H7 (cell line): ENCODE measurements around the gene FBLN5. TPM values are rescaled to one million over a fixed set of nuclear protein-coding genes. Genes with fewer than 3 reads are reported as not detected.
A peak's percentile ranks its signal among the peaks of the same experiment; 100 is the strongest.

Experiments used
- DNase-seq: peaks from one replicate; pipeline ENCODE4 v3.0.0; 2012
- H3K27me3 ChIP-seq: 2 replicates; pipeline ENCODE4 v1.6.0; 2011; ENCODE audit warnings: mild to moderate bottlenecking, low read length; ENCODE audit not compliant: control insufficient read depth, insufficient read depth
- H3K36me3 ChIP-seq: replicated peaks from 2 replicates; pipeline ENCODE4 v1.5.1; 2011; ENCODE audit warnings: low read length; ENCODE audit not compliant: control insufficient read depth, insufficient read depth
- H3K4me3 ChIP-seq: 2 replicates; pipeline ENCODE4 v1.5.1; 2011; ENCODE audit warnings: low read depth, mild to moderate bottlenecking, control low read depth, low read length, moderate library complexity; ENCODE audit not compliant: insufficient read depth
- total RNA-seq: library from RNA; depleted of rRNA; stranded (reverse); fragments of >200 nt; shearing (Covaris generic); gene quantifications from 2 replicates; pipeline ENCODE4 v1.2.3, GENCODE V29; 2014

The FBLN5 gene
- total RNA-seq, 1 experiment from 2014 or later = 2.3 TPM

DNA sequence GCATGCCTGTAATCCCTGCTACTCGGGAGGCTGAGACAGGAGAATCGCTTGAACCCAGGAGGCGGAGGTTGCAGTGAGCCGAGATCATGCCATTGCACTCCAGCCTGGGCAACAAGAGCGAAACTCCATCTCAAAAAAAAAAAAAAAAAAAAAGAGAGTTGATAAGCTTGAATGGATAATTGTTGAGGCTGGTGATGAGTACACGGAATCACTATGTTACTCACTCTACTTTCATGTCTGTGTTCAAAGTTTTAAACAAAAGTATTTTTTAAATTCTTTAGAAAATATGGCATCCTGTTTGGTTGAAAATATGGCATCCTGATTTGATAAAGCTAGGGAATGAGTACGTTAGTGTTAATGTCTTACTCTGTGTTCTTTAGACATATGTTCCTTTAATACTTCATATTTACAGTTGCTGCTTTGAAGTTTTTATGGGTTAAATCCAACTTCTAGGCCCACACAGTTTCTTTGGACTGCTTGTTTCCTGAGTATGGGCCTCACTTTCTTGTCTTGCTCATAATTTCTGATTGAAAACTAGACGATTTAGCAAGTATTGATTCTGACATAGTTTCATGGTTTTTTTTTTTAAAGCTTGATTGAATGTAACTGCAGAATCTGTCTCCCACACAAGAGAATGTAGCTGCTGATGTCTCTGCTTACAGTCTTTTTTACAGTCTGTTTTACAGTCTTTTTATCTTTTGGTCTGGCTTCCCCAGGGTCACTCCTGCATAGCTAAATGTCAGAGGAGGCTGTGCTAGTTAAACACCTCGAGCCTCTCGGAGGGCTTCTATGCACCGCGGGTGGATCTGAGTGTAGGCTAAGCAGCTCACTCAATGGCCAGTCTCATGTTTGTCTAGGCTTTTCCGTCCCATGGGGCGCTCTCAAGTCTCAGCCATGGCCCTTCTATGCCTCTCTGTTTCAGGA lies 14.1 kb upstream of the FBLN5 start:
- H3K4me3 ChIP-seq = no peak overlapping the region
- H3K27me3 ChIP-seq = no peaks in the 10 kb centered on the region
- no peak for DNase-seq
- no peaks in the 10 kb centered on the region for H3K36me3 ChIP-seq

DNA sequence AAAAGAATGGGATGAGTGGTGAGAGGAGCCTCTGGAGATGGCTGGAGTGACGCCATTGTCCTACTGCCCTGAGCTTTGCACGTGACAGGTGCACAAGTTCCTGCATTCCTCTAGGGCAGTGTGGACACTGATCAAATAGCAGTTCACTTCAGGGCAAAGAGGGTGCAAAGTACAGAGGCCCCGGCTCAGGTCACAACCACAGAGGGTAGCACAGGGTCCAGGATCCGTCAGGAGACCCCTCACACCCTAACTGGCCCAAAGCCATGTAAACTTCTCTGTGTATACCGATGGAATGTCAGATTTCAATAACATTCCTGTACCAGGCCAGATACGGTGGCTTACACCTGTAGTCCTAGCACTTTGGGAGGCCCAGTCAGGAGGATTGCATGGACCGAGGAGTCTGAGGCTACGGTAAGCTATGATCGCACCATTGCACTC lies 10.4 kb upstream of the FBLN5 start:
- Histone ChIP-seq H3K4me3 (no peak overlapping the region), H3K36me3 (no peaks in the 10 kb centered on the region), H3K27me3 (no peaks in the 10 kb centered on the region)
- DNase-seq = no peak

DNA sequence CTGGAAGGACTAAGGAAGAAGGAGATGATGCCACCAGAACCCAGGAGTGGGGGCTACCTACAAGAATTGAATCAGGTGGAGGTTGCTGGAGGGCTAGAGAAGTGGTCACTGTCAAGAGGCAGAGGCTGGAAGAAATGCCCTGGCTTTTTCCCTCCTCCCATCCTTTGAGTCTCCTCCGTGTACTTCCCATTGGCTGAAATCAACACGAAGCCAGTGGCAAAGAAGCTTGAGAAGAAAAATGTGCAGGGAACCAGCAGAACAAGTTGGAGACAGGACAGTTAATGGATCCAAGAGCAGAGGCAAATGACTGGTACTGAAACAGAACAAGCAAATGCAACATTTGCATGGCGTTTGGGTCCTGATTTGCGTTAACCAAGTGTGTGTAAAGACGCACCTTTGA lies 9.1 kb upstream of the FBLN5 start:
- H3K36me3 ChIP-seq = no peaks in the 10 kb centered on the region
- H3K4me3 ChIP-seq = no peak overlapping the region
- DNase-seq = no peak
- no peaks in the 10 kb centered on the region for H3K27me3 ChIP-seq

DNA sequence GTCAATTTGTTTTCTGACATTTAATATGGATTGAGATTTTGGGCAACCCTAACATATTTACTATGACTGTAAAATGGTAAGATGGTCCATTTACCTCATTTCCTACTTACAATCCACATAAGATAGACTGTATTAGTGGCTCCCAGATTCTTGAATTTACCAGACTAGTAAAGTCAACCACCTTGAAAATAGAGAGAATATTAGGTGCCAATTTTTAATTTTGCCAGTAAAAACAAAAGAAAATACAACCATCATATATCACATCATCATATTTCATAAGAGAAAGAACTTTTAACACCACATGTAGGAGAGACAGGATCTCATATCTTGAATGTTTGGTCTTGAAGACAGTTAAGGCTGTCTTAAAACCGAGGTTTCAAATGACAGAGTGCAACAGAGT lies 7.7 kb upstream of the FBLN5 start:
- DNase-seq = no peak
- no peaks in the 10 kb centered on the region for H3K36me3 ChIP-seq
- no peak overlapping the region for H3K4me3 ChIP-seq
- H3K27me3 ChIP-seq = no peaks in the 10 kb centered on the region

DNA sequence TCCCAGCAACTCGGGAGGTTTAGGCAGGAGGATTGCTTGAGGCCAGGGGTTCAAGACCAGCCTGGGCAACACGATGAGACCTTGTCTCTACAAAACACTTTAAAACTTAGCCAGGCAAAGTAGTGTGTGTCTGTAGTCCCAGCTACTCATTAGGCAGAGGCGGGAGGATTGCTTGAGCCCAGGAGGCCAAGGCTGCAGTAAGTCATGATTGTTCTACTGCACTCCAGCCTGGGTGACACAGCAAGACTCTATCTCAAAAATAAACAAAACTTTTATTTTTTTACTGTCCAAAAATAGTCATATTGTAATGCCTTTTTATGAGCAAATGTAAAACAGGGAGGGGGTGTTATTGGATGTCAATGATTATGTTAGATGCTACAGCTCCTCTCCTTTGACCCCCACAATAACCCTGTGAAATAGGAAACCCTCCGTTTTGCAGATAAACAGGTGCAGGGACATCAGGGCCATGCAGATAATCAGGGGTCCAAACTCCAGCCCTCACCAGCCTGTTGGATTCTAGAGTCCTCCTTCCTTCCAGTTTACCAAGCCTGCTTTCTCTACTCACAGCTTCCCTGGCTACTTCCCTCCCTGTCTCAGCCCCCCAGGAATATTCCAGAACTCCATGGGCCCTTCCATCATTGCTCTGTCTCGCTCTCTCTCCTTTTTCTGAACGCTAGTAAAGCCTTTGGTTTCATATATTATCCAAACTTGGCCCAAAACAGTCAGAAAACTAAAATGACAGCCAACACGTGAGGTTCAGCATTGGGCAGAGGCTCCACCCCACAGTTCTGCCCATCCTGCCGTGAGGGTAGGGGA lies 5.9 kb upstream of the FBLN5 start:
- no peak for DNase-seq

DNA sequence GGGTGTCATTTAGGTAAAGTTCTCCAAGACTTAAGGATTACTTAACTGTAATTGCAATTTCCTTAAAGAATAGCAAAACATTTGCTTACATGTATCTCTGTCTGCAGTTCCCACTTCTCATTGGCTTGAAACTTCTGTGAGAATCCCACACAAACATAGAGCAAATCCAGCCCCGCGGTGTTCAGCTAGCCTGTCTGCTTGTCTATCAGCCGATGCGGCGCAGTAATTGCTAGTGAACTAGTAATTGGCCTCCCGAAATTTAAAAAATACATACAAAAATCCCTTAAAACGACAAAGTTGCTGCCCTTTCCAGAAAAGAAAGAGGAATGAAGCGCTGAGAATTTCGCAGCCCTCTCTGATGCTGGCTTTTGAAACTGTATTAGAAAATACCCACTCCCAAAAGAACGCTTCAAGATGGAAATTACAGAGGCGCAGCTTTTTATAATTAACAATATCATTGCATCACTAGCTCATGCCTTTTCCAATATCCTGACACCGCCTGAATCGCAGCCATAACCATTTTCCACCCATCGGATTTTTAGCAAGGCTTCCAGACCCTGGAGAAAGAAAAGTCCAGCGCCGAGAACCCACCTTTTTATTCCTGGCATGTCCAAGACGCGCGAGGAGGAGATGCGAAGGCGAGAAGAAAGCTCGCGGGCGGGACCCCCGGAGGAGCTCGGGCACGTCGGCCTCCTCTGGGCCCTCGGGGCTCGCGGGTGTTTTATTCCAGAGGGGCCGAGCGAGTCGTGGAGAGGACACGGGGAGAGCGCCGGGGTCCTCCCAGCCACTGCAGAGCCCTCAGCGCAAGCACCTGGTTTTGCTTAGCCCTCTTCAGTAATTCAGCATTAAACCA lies 646 bp downstream of the FBLN5 start:
- peaks cover 19% of the 10 kb centered on the region for H3K27me3 ChIP-seq
- DNase-seq = no peak
- no peaks in the 10 kb centered on the region for H3K36me3 ChIP-seq
- peak overlapping the region; percentile 44 for H3K4me3 ChIP-seq

More for the DNA sequence above, 5.9 kb upstream of the FBLN5 start:
- Histone ChIP-seq H3K27me3 (no peaks in the 10 kb centered on the region), H3K4me3 (no peak overlapping the region), H3K36me3 (no peaks in the 10 kb centered on the region)

DNA sequence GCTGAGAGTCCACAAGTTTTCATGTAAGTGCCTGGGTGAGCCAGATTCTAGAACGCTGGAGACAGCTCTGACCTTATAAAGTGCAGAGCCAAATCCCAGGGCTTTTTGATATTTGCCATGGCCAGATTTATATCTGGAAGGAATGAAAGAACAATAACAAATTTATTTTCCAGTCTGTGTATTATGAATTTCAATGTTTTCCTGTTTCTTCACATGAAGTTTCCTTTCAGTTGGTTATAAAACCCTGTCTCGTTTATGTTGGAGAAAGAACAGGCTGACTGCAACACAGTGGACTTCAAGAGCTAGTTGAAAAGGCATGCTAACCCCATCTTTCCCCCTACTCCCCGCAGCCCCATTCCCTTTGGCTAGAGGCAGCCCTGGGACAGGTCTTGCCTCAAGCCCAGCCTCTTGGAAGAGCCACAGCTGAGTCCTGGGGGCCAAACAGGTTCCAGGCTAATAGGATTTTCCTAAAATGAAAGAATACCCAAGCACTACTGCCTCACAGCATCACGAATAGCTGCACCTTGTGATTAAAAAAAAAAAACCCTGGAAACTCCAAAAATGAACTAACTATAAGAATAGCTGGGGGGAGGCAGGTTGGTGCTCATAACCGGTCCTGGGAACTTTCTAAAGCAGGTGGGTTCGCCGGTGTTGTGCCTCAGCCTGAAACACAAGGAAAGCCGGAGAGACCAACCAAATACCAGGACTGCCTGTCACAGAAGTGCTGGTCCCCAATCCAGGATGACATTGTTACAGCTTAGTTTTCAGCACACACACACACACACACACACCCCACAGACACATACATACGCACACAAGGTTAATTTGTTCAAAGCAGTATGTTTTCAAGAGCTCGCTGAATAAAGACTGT lies 1.5 kb downstream of the FBLN5 start:
- no peak for DNase-seq
- H3K36me3 ChIP-seq = no peaks in the 10 kb centered on the region
- H3K27me3 ChIP-seq = peaks cover 19% of the 10 kb centered on the region
- no peak overlapping the region for H3K4me3 ChIP-seq

DNA sequence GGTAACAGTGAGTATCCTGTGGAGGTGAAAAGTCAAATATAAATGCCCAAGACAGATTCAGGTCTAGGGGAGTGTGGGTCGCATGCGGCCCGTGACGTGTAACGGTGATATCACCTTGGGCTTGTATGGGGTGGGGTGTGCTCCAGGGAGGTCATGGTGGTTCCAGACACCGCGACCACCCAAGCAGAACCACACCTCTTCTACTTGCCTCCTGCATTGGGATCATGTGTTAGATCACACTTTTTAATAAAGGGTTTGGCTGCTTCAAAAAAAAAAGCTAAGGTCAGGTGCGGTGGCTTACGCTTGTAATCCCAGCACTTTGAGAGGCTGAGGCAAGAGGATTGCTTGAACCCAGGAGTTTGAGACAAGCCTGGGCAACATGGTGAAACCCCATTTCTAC lies 4.5 kb downstream of the FBLN5 start:
- H3K4me3 ChIP-seq = no peak overlapping the region
- H3K27me3 ChIP-seq = peaks cover 16% of the 10 kb centered on the region
- H3K36me3 ChIP-seq = no peaks in the 10 kb centered on the region
- DNase-seq = no peak

DNA sequence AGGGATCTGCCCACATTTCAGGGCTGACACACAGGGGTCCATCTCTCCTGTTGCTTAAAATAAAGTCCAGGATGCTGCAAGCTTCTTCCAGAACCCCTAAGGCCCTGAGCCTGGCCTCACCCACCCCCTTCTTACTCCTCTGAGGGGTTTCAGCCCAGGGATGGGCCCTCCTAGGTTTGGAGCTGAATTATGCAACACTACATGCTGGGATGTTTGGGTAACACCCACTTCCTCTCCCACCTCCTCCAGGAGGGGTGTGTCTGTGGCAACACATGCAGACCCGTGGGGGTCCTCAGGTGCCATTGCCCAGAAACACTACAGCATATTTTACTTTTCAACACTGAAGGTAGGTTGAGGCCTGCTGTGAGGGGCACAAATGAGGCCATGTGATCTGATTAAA lies 5.4 kb downstream of the FBLN5 start:
- DNase-seq = no peak
- no peaks in the 10 kb centered on the region for H3K36me3 ChIP-seq
- peaks cover 9% of the 10 kb centered on the region for H3K27me3 ChIP-seq
- H3K4me3 ChIP-seq = no peak overlapping the region

DNA sequence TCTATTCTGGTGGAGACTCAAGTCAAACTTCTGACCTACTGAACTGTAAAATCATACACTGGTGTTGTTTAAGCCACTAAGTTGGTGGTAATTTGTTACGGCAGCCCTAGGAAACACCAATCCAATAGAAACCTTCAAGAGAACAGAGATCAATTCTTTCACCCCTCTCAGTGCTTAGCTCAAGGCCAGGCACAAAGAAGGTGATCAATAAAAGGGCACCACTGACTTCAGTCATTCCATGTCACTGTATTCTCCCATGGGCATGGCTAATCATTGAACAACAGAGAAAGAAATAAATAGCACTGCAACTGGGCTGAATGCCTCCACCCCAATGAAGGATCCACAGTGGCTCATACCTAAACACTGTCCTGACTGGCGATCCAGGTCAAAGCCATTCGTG lies 7.3 kb downstream of the FBLN5 start:
- DNase-seq = no peak
- no peak overlapping the region for H3K4me3 ChIP-seq
- no peaks in the 10 kb centered on the region for H3K36me3 ChIP-seq
- H3K27me3 ChIP-seq = no peaks in the 10 kb centered on the region

DNA sequence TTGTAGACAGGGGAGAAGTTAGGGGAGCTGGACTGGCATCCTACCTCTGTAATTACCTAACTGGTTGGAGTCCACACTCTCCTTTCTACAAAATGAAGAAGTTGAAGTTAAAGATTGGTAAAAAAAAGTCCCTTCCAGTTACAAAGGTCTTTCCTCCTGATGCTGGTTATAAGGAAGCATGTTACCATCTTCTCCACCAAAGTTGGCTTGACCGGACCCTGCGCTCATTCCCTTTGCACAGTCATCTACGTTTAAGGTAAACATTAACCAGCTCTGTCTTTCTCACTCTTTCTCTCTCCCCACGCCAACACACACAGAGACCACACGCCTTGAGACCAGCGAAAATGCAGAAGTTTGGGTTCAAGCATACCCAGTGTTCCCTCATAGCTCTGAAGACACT lies 11.9 kb downstream of the FBLN5 start:
- H3K27me3 ChIP-seq = no peaks in the 10 kb centered on the region
- no peak overlapping the region for H3K4me3 ChIP-seq
- no peaks in the 10 kb centered on the region for H3K36me3 ChIP-seq
- DNase-seq = no peak

DNA sequence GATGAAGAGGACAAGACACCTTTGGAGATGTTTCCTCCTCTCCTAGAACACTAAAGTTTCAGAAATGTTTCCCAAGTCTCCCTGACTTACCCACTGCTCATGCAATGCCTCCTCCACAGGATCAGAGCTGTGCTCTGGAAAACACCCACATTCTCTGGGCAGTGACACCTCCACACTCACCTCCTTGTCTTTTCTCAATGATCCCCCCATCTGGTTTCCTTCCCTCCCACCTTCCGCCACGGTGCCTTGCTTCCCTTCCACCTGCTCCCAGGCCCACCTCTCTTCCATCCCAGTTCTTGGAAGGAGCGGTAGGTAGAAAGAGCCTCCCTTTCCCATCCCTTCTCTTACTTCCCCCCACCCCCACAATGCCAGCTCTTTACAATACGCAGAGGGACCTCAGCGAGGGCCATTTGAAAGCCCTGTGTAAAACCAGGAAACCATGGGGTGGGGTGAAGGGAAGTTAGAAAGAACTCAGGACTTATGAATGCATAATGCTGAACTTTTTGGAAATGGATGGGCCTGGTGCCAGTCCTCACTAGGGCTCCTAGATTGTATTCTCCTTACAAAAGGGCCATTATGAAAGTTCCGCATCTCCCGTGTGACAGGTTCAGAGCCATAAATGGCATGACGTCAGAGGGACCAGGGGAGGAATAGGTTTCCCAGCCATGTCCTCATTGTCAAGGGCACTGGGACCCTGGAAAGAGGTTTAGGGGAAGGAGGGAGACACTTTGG lies 12.8 kb downstream of the FBLN5 start:
- Histone ChIP-seq H3K36me3 (no peaks in the 10 kb centered on the region), H3K4me3 (no peak overlapping the region), H3K27me3 (no peaks in the 10 kb centered on the region)
- no peak for DNase-seq

DNA sequence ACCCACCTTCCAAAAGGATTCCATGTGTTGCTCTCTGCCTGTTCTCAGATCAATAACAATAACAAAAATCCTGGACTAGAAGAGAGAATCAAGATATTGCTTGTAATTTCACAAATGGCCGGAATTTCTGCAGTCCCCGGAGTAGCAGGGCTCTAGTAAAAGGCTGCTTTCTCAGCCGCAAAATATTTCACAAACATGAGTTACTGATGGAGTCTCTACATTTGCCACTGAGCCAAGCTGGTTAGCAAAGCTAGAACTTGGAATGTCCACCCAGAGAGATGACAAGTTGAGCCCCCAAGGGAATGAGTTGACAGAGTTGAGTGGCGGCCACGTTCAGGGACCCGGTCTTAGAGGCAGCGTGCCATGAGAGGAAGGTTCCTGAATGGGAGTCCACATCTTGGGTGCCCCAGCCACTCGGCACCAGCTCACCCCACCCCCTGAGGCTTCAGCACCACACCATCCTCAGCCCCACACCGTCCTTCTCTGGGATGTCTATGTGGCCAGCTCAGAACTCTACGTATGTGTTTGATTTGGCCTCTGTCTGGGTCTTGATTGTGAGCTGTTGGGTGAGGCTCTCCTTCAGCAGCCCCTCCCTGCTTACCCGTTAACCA lies 15.9 kb downstream of the FBLN5 start:
- no peaks in the 10 kb centered on the region for H3K36me3 ChIP-seq
- no peaks in the 10 kb centered on the region for H3K27me3 ChIP-seq
- no peak overlapping the region for H3K4me3 ChIP-seq
- DNase-seq = no peak
